ENCODE data around the gene COLGALT1. TPM values are rescaled to one million over a fixed set of nuclear protein-coding genes. Genes with fewer than 3 reads are reported as not detected.

Gene COLGALT1
- total RNA-seq, 1 experiment from 2014 or later, result 80.1 TPM

GRCh38 chr19:17530586-17530985 is 24.9 kb upstream of the COLGALT1 start:
- Mint-ChIP-seq H3K27ac (ENCODE audit: unreplicated experiment) (no peak overlapping the region), H3K9me3 (ENCODE audit: unreplicated experiment) (no peaks in the 10 kb centered on the region), H3K4me3 (ENCODE audit: unreplicated experiment) (no peak overlapping the region), H3K27me3 (ENCODE audit: insufficient read depth, unreplicated experiment) (no peaks in the 10 kb centered on the region), H3K4me1 (ENCODE audit: low read depth, unreplicated experiment) (no peaks in the 10 kb centered on the region), H3K36me3 (ENCODE audit: insufficient read depth, unreplicated experiment) (no peaks in the 10 kb centered on the region)
- Histone ChIP-seq H3K9me3 (no peaks in the 10 kb centered on the region), H3K27me3 (replicated peaks; ENCODE audit: control insufficient read depth, insufficient read depth, low read length) (no peaks in the 10 kb centered on the region), H3K4me3 (ENCODE audit: low read depth, low read length) (no peak overlapping the region), H3K4me1 (no peaks in the 10 kb centered on the region), H3K36me3 (ENCODE audit: control insufficient read depth, insufficient read depth, low read length) (no peaks in the 10 kb centered on the region)
- no TSS peak for BruUV-seq (replicated peaks)
- ChIA-PET POLR2A (no interaction called here), CTCF (interaction anchor here (0.6 to 1.3 kb wide), 2 partner anchors 43 to 404 kb away, joined by 3 to 5 read pairs; no protein-coding TSS in a partner anchor)
- DNase-seq, result no peak
- no peak for TF ChIP-seq CTCF (IDR thresholded peaks at IDR 0.05; ENCODE audit: insufficient read depth in 1 of 2, low read depth in 1 of 2, low read length in 1 of 2, severe bottlenecking in 1 of 2, unreplicated experiment in 1 of 2)
- intact Hi-C loops (cut with micrococcal nuclease; ENCODE audit: unreplicated experiment), result no loop called here

- CTCF ChIA-PET, result no interaction called here
Observed at GRCh38 chr19:17532116-17532515, 23.3 kb upstream of the COLGALT1 start.

GRCh38 chr19:17532557-17532956 is 22.9 kb upstream of the COLGALT1 start:
- no peaks in the 10 kb centered on the region for H3K27me3 Mint-ChIP-seq (ENCODE audit: insufficient read depth, unreplicated experiment)

More at GRCh38 chr19:17532116-17532515, 23.3 kb upstream of the COLGALT1 start:
- no peaks in the 10 kb centered on the region for H3K27me3 ChIP-seq (replicated peaks; ENCODE audit: control insufficient read depth, insufficient read depth, low read length)
- Mint-ChIP-seq H3K4me3 (ENCODE audit: unreplicated experiment) (no peak overlapping the region), H3K9me3 (ENCODE audit: unreplicated experiment) (no peaks in the 10 kb centered on the region), H3K36me3 (ENCODE audit: insufficient read depth, unreplicated experiment) (no peaks in the 10 kb centered on the region), H3K27ac (ENCODE audit: unreplicated experiment) (no peak overlapping the region), H3K4me1 (ENCODE audit: low read depth, unreplicated experiment) (no peaks in the 10 kb centered on the region), H3K27me3 (ENCODE audit: insufficient read depth, unreplicated experiment) (no peaks in the 10 kb centered on the region)
- H3K36me3 ChIP-seq (ENCODE audit: control insufficient read depth, insufficient read depth, low read length), result no peaks in the 10 kb centered on the region
- no peak for DNase-seq
- intact Hi-C loops (cut with micrococcal nuclease; ENCODE audit: unreplicated experiment), result no loop called here
- no peaks in the 10 kb centered on the region for H3K4me1 ChIP-seq
- no peak for TF ChIP-seq CTCF (IDR thresholded peaks at IDR 0.05; ENCODE audit: insufficient read depth in 1 of 2, low read depth in 1 of 2, low read length in 1 of 2, severe bottlenecking in 1 of 2, unreplicated experiment in 1 of 2)
- POLR2A ChIA-PET, result no interaction called here
- H3K4me3 ChIP-seq (ENCODE audit: low read depth, low read length), result no peak overlapping the region
- H3K9me3 ChIP-seq, result no peaks in the 10 kb centered on the region
- BruUV-seq (replicated peaks), result no TSS peak

More at GRCh38 chr19:17532557-17532956, 22.9 kb upstream of the COLGALT1 start:
- H3K27ac Mint-ChIP-seq (ENCODE audit: unreplicated experiment), result no peak overlapping the region
- CTCF ChIA-PET, result no interaction called here
- Histone ChIP-seq H3K4me3 (ENCODE audit: low read depth, low read length) (no peak overlapping the region), H3K9me3 (no peaks in the 10 kb centered on the region), H3K36me3 (ENCODE audit: control insufficient read depth, insufficient read depth, low read length) (no peaks in the 10 kb centered on the region), H3K27me3 (replicated peaks; ENCODE audit: control insufficient read depth, insufficient read depth, low read length) (no peaks in the 10 kb centered on the region; the same call in 1 of the 2 replicates), H3K4me1 (no peaks in the 10 kb centered on the region)
- intact Hi-C loops (cut with micrococcal nuclease; ENCODE audit: unreplicated experiment), result no loop called here
- POLR2A ChIA-PET, result no interaction called here
- TF ChIP-seq CTCF (IDR thresholded peaks at IDR 0.05; ENCODE audit: insufficient read depth in 1 of 2, low read depth in 1 of 2, low read length in 1 of 2, severe bottlenecking in 1 of 2, unreplicated experiment in 1 of 2), result no peak
- H3K4me1 Mint-ChIP-seq (ENCODE audit: low read depth, unreplicated experiment), result no peaks in the 10 kb centered on the region
- no peaks in the 10 kb centered on the region for H3K9me3 Mint-ChIP-seq (ENCODE audit: unreplicated experiment)
- no peak for DNase-seq
- no TSS peak for BruUV-seq (replicated peaks)
- H3K36me3 Mint-ChIP-seq (ENCODE audit: insufficient read depth, unreplicated experiment), result no peaks in the 10 kb centered on the region
- no peak overlapping the region for H3K4me3 Mint-ChIP-seq (ENCODE audit: unreplicated experiment)
